ENCODE measurements around the gene PCARE. TPM values are rescaled to one million over a fixed set of nuclear protein-coding genes. Genes with fewer than 3 reads are reported as not detected.

PCARE gene
- total RNA-seq, 2 donors from 2014 or later = not detected

DNA sequence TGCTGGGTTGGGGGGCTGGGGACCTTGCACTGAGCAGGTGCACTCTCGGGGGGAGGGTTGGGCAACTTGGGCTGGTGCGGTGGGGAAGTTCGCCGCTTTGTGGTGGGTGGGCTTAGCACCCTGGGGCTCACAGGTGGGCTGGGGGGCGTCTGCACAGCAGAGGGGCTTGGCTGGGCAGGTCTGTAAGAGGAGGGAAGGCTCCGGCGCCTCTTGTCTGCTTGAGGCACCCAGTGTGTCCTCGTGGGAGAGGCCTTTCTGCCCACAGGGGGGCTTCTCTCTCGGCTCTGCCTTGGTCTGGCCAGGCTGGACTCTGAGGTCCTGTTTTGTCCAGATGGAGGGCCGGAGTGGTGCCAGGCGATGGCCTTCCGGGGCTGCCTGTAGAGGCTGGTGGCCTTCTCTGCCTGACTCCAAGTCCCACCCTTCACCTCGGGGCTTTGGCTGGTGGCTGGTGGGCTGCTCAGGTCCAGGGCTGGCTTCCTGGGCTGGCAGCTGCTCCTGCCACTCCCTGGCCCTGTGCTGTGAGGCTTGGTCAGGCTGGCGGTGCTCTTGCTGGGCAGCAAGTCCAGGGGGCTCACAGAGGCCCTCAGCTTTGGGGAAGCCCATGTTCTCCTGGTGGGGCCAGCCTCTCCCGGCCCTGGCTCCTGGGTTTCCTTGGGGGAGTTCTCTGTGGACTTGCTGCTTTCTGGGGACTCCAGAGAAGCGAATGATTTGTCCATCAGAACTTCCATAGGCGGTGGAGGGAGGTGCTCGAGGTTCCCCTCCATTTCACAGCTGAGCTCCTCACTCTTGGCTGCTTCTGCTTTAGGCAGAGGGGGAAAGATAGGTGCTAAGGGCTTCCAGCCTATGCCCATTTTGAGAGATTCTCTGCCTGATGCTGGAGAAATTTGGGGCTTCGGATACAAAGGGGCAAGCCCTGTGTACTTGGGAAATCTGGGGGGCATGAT lies 3.0 kb downstream of the PCARE start:
- H3K27me3 ChIP-seq = no peaks in the 10 kb centered on the region
- TF ChIP-seq, protein P1, sequence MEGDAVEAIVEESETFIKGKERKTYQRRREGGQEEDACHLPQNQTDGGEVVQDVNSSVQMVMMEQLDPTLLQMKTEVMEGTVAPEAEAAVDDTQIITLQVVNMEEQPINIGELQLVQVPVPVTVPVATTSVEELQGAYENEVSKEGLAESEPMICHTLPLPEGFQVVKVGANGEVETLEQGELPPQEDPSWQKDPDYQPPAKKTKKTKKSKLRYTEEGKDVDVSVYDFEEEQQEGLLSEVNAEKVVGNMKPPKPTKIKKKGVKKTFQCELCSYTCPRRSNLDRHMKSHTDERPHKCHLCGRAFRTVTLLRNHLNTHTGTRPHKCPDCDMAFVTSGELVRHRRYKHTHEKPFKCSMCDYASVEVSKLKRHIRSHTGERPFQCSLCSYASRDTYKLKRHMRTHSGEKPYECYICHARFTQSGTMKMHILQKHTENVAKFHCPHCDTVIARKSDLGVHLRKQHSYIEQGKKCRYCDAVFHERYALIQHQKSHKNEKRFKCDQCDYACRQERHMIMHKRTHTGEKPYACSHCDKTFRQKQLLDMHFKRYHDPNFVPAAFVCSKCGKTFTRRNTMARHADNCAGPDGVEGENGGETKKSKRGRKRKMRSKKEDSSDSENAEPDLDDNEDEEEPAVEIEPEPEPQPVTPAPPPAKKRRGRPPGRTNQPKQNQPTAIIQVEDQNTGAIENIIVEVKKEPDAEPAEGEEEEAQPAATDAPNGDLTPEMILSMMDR (IDR thresholded peaks at IDR 0.05) = no peak
- TF ChIP-seq POLR2A (IDR thresholded peaks at IDR 0.05) = no peak
- no peak overlapping the region for H3K27ac ChIP-seq
- intact Hi-C loops (cut with DNase I) = no loop called here
- H3K4me1 ChIP-seq = peaks cover 10% of the 10 kb centered on the region
- no peaks in the 10 kb centered on the region for H3K9me3 ChIP-seq
- H3K4me3 ChIP-seq = no peak overlapping the region
- no peaks in the 10 kb centered on the region for H3K36me3 ChIP-seq (replicated peaks in 1 of 2; ENCODE audit: insufficient read depth in 1 of 2, low read depth in 2 of 2)
- DNase-seq (no peak), ATAC-seq (no peak)
- 85 to 89% methylated on average over 10 to 15 of the region's 19 CpGs for WGBS, 2 donors

DNA sequence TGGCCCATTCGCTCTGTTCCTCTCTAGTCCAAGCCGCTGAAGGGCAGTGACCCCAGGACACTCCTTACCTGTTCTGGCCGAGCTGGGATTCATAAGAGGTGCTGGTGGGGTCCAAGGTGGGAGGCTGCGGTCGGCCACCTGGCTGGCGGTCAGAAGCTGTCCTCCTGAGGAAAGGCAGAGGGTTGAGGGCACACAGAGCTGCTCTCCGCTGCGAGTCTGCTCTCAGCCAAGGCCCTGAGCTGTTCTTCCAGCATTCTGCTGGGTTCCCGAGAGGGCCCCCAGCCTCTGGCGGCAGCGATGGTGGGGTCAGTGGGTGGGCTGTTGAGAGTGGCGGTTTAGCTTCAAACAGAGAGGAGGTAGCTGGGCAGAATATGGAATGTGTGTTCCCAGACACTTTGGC lies 3.8 kb downstream of the PCARE start:
- 78 to 94% methylated on average over 10 to 11 of the region's 12 CpGs for WGBS, 2 donors
- TF ChIP-seq, protein P1 (IDR thresholded peaks at IDR 0.05) = no peak
- TF ChIP-seq POLR2A (IDR thresholded peaks at IDR 0.05) = no peak
- intact Hi-C loops (cut with DNase I) = no loop called here
- Histone ChIP-seq H3K36me3 (replicated peaks in 1 of 2; ENCODE audit: insufficient read depth in 1 of 2, low read depth in 2 of 2) (no peaks in the 10 kb centered on the region), H3K9me3 (no peaks in the 10 kb centered on the region), H3K4me1 (peaks cover 12% of the 10 kb centered on the region), H3K27ac (no peak overlapping the region), H3K27me3 (no peaks in the 10 kb centered on the region), H3K4me3 (no peak overlapping the region)
- ATAC-seq (no peak), DNase-seq (no peak)

GRCh38 chr2:29068513-29068912 lies 5.8 kb downstream of the PCARE start:
- Histone ChIP-seq H3K36me3 (replicated peaks in 1 of 2; ENCODE audit: insufficient read depth in 1 of 2, low read depth in 2 of 2) (no peaks in the 10 kb centered on the region), H3K4me3 (no peak overlapping the region), H3K27me3 (no peaks in the 10 kb centered on the region), H3K4me1 (peaks cover 16% of the 10 kb centered on the region), H3K9me3 (no peaks in the 10 kb centered on the region), H3K27ac (no peak overlapping the region)
- intact Hi-C loops (cut with DNase I) = no loop called here
- DNase-seq = no peak
- WGBS, 2 donors = 82 to 93% methylated on average over 7 of the region's 7 CpGs
- no peak for ATAC-seq
- TF ChIP-seq, protein P1 (IDR thresholded peaks at IDR 0.05) = no peak

DNA sequence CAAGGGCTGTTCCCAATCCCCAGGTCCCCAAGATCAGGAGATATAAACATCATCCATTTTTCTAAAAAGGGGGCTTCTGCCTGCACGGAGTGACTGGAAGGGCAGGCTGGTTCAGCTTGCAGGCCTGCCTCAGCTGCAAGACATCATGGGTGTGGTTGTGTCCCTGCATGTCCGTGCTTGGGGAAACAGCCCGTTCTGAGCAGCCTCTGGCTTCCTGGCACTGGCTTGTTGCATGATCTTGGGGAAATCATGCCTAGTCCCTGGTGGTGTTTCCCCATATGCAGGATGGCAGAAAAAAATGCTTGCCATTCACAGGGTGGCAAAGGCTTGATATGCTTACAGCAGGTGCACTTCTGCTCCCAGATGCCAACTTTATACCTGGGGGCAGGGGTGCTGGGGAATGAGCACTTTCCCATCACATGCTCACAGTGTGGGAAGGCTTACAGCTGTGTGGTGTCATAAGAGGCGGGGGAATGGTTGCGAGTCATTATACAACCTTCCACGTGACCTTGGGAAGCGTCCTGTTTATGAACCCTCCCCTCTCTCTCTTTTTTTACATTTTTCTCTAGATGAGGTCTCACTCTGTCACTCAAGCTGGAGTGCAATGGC lies 7.2 kb downstream of the PCARE start:
- H3K4me3 ChIP-seq = no peak overlapping the region
- TF ChIP-seq, protein P1 (IDR thresholded peaks at IDR 0.05) = no peak
- TF ChIP-seq POLR2A (IDR thresholded peaks at IDR 0.05) = no peak
- H3K27ac ChIP-seq = peak overlapping the region; percentile 11 to 39 (median 34)
- H3K9me3 ChIP-seq = no peaks in the 10 kb centered on the region
- DNase-seq = peak; percentile 73 to 91 (median 86)
- peaks cover 26% of the 10 kb centered on the region for H3K4me1 ChIP-seq
- intact Hi-C loops (cut with DNase I) = no loop called here
- H3K36me3 ChIP-seq (replicated peaks in 1 of 2; ENCODE audit: insufficient read depth in 1 of 2, low read depth in 2 of 2) = no peaks in the 10 kb centered on the region
- ATAC-seq = peak; percentile 80
- H3K27me3 ChIP-seq = no peaks in the 10 kb centered on the region
- WGBS, 2 donors = 19 to 39% methylated on average over 4 to 7 of the region's 7 CpGs
